Uterus (tissue), 4 donors: ENCODE data around the gene SUGCT. TPM values are rescaled to one million over a fixed set of nuclear protein-coding genes. Genes with fewer than 3 reads are reported as not detected.
"Not testable (repeated sequence)": the region's sequence is repeated elsewhere in the genome, so short reads cannot be mapped to it uniquely, and the experiment has no call there.

Experiments used
- DNase-seq, 2 donors: peaks; one replicate each; pipeline ENCODE4 v3.0.0-alpha.2; 2019 to 2020
- H3K27ac ChIP-seq, 2 donors: fragments of 200-600 bp; sonication (generic); 1 replicate in 1 of 2; 2 replicates in 1 of 2; pipeline ENCODE4 v1.5.1; 2016 to 2018
- H3K27me3 ChIP-seq, 2 donors: fragments of 200-600 bp; sonication (generic); one replicate each; pipeline ENCODE4 v1.5.1; 2018 to 2019; ENCODE audit warnings: control low read depth in 1 of 2
- H3K36me3 ChIP-seq, 2 donors: fragments of 200-600 bp; sonication (generic); one replicate each; pipeline ENCODE4 v1.5.1; 2019; ENCODE audit warnings: control low read depth in 1 of 2
- H3K4me1 ChIP-seq, 2 donors: fragments of 200-600 bp; sonication (generic); one replicate each; pipeline ENCODE4 v1.5.1; 2018 to 2019; ENCODE audit warnings: control low read depth in 1 of 2
- H3K4me3 ChIP-seq, 2 donors: fragments of 200-600 bp; sonication (generic); 1 replicate in 1 of 2; 2 replicates in 1 of 2; pipeline ENCODE4 v1.5.1; 2018 to 2019; ENCODE audit warnings: mild to moderate bottlenecking in 1 of 2
- H3K9me3 ChIP-seq, 2 donors: fragments of 200-600 bp; sonication (generic); one replicate each; pipeline ENCODE4 v1.5.1; 2019; ENCODE audit warnings: control low read depth in 1 of 2
- POLR2A ChIP-seq, 2 donors: fragments of 450-650 bp; IDR thresholded peaks; one replicate each; pipeline ENCODE4 v1.6.1; 2016; ENCODE audit warnings: antibody characterized with exemption in 2 of 2, mild to moderate bottlenecking in 1 of 2, moderate library complexity in 1 of 2
- intact Hi-C: fragments of 100-400 bp; cut with DNase I; formaldehyde crosslinking; loops from one replicate; pipeline ENCODE4 v1.15.1; 2023; ENCODE audit warnings: low total_unique reads
- total RNA-seq, 4 donors: library from RNA; depleted of rRNA in 3 of 4; stranded (reverse); fragments of >200 nt in 3 of 4; gene quantifications; one replicate each; pipeline versions ENCODE4 v1.1.0 to v1.2.4, GENCODE V29; 2014 to 2023
- TF ChIP-seq, protein P1 (sequence below), 4 experiments: fragments of 200-600 bp in 2 of 4; fragments of 450-650 bp in 2 of 4; sonication (generic) in 2 of 4; IDR thresholded peaks; one replicate each; pipeline ENCODE4 v1.5.1; 2016 to 2019; ENCODE audit warnings: antibody characterized with exemption in 4 of 4, mild to moderate bottlenecking in 2 of 4, moderate library complexity in 1 of 4
- donor health status: DM: yes; HTN: yes; CAD: no.

Gene SUGCT
- total RNA-seq, 4 donors from 2014 or later: 2.0 to 9.6 (median 6.3) TPM; not detected in 1

DNA sequence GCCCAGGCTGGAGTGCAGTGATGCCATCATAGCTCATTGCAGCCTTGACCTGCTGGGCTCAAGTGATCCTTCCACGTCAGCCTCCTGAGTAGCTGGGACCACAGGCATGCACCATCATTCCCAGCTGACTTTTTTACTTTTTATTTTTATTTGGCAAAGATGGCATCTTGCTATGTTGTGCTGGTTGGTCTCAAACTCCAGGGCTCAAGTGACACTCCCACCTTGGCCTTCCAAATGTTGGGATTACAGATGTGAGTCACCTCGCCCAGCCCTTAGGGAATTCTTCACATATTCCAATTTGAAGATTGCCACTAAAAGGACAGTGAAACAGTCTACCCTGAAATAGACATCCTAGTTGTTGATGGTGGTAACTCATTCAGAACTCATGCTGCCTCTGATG, 27.7 kb downstream of the SUGCT start:
- H3K9me3 ChIP-seq: no peaks in the 10 kb centered on the region
- H3K4me3 ChIP-seq: no peak overlapping the region
- intact Hi-C loops: no loop called here
- H3K36me3 ChIP-seq: no peaks in the 10 kb centered on the region
- no peaks in the 10 kb centered on the region for H3K27me3 ChIP-seq
- H3K27ac ChIP-seq: no peak overlapping the region
- no peaks in the 10 kb centered on the region for H3K4me1 ChIP-seq
- TF ChIP-seq POLR2A (IDR thresholded peaks at IDR 0.05): no peak
- TF ChIP-seq, protein P1, sequence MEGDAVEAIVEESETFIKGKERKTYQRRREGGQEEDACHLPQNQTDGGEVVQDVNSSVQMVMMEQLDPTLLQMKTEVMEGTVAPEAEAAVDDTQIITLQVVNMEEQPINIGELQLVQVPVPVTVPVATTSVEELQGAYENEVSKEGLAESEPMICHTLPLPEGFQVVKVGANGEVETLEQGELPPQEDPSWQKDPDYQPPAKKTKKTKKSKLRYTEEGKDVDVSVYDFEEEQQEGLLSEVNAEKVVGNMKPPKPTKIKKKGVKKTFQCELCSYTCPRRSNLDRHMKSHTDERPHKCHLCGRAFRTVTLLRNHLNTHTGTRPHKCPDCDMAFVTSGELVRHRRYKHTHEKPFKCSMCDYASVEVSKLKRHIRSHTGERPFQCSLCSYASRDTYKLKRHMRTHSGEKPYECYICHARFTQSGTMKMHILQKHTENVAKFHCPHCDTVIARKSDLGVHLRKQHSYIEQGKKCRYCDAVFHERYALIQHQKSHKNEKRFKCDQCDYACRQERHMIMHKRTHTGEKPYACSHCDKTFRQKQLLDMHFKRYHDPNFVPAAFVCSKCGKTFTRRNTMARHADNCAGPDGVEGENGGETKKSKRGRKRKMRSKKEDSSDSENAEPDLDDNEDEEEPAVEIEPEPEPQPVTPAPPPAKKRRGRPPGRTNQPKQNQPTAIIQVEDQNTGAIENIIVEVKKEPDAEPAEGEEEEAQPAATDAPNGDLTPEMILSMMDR (IDR thresholded peaks at IDR 0.05): no peak
- DNase-seq: no peak

- Histone ChIP-seq H3K27ac (no peak overlapping the region), H3K4me1 (no peaks in the 10 kb centered on the region), H3K4me3 (no peak overlapping the region), H3K9me3 (no peaks in the 10 kb centered on the region), H3K27me3 (no peaks in the 10 kb centered on the region), H3K36me3 (no peaks in the 10 kb centered on the region)
- DNase-seq: no peak
- intact Hi-C loops: no loop called here
- TF ChIP-seq, protein P1 (IDR thresholded peaks at IDR 0.05): no peak
- TF ChIP-seq POLR2A (IDR thresholded peaks at IDR 0.05): no peak
Measured at GRCh38 chr7:40165216-40165615, 30.4 kb downstream of the SUGCT start.

DNA sequence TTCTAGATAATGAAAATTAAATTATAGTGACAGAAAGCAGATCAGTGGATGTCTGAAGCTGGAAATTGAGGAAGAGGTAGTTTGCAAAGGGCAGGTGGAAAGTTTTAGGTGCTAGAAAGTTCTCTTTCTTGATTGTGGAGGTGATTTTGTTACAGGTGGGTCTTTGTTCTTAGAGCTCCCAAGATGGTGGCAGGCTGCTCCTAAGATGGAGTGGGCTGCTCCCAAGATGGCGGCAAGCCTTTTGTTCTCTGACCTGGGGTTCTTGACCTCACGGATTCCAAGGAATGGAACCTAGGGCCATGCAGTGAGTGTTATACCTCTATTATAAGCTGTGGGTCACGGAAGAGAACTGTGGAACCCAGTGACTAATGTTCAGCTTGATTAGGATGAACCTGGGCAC, 32.5 kb downstream of the SUGCT start:
- intact Hi-C loops: no loop called here
- H3K4me3 ChIP-seq: no peak overlapping the region
- H3K27ac ChIP-seq: no peak overlapping the region
- H3K9me3 ChIP-seq: no peaks in the 10 kb centered on the region
- TF ChIP-seq, protein P1 (IDR thresholded peaks at IDR 0.05): no peak
- no peak for TF ChIP-seq POLR2A (IDR thresholded peaks at IDR 0.05)
- no peak for DNase-seq
- no peaks in the 10 kb centered on the region for H3K27me3 ChIP-seq
- no peaks in the 10 kb centered on the region for H3K4me1 ChIP-seq
- no peaks in the 10 kb centered on the region for H3K36me3 ChIP-seq

DNA sequence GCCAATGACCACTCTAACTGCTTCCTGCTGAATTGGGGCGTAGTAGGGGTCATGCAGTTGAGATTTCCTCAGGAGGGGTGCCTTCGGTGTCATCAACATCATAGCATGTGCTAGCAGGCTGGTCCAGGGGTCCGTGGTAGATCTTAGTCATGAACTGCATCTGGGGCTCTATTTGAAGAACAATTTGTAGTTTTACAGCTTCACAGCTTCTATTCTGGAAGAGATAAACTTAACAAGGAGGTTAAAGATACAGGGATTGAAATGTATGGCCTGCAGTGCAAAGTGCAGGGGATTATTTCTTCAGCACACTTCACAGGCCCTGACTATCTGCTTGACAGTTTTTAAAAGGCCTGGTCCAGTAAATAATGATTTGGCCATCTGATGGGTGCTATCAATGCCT, 33.5 kb downstream of the SUGCT start:
- DNase-seq, H3K9me3 ChIP-seq, H3K36me3 ChIP-seq, H3K27me3 ChIP-seq, H3K27ac ChIP-seq, H3K4me1 ChIP-seq, intact Hi-C loops, H3K4me3 ChIP-seq: not testable (repeated sequence)

DNA sequence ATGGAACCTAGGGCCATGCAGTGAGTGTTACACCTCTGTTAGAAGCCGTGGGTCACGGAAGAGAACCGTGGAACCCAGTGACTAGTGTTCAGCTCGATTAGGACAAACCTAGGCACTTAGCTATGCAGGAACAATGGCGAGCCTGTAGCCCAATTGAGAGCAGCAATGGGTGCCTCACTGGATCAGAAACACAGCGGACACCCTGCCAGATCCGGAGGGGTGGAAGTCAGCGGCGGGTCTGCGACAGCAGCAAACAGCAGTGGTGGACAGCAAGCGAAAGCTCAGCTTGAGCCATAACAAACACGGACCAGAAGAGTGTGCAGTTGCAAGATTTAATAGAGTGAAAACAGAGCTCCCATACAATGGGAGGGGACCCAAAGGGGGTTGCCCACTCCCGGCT, 38.3 kb downstream of the SUGCT start:
- H3K4me3 ChIP-seq, H3K27ac ChIP-seq, intact Hi-C loops, H3K36me3 ChIP-seq, H3K9me3 ChIP-seq, H3K4me1 ChIP-seq, H3K27me3 ChIP-seq, DNase-seq: not testable (repeated sequence)

DNA sequence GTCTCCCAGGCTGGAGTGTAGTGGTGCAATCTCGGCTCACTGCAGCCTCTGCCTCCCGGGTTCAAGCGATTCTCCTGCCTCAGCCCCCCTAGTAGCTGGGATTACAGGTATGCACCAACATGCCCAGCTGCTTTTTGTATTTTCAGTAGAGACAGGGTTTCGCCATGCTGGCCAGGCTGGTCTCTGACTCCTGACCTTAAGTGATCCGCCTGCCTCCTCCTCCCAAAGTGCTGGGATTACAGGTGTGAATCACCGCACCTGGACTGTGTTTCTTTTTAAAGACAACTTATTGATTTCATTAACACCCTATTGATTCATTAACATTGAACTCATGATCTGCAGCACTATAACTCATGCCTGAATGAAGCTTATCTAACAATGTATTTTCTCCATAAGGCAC, 40.5 kb downstream of the SUGCT start:
- H3K27ac ChIP-seq, DNase-seq, H3K9me3 ChIP-seq, H3K4me3 ChIP-seq, H3K36me3 ChIP-seq, H3K4me1 ChIP-seq, intact Hi-C loops, H3K27me3 ChIP-seq: not testable (repeated sequence)

DNA sequence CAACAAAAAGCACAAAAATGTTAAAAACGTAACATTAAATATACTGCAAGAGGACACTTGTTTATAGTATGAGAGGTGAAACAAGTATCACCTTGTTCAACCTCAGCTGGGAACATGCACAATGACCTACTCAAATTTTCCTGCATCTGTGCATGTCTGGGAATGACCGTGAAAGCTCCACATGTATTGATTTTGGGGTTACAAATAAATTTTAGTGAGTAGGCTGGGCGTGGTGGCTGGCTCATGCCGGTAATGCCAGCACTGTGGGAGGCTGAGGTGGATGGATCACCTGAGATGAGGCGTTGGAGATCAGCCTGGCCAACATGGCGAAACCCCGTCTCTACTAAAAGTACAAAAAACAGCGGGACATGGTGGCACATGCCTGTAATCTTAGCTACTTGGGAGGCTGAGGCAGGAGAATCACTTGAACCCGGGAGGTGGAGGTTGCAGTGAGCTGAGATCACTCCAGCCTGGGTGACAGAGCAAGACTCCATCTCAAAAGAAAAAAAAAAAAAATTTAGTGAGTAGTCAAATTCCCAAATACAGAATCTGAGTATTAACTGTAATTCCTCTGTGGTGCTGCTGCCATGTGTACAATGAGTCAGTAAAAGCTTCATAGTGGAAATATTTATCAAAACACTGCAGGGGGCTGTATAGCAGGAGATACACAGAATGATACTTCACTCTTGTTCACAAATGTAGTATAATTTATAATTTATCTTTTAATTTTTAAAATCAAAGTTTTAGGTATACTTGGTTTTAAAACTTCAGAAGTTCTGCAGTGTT, 41.1 kb downstream of the SUGCT start:
- intact Hi-C loops: no loop called here
- Histone ChIP-seq H3K9me3 (no peaks in the 10 kb centered on the region), H3K27ac (no peak overlapping the region), H3K4me3 (no peak overlapping the region), H3K27me3 (no peaks in the 10 kb centered on the region), H3K36me3 (no peaks in the 10 kb centered on the region), H3K4me1 (no peaks in the 10 kb centered on the region)
- no peak for TF ChIP-seq POLR2A (IDR thresholded peaks at IDR 0.05)
- TF ChIP-seq, protein P1 (IDR thresholded peaks at IDR 0.05): no peak
- no peak for DNase-seq
